DMS53 treated with DMSO at 0.1 percent for 48 hours (cell line): Measurements from ENCODE around the gene C1orf198.

ENCODE experiments used
- DNase-seq: peaks from one replicate; lab custom pipeline; 2025; ENCODE audit not compliant: unreplicated experiment; lab: John Stamatoyannopoulos, UW

Gene C1orf198, protein sequence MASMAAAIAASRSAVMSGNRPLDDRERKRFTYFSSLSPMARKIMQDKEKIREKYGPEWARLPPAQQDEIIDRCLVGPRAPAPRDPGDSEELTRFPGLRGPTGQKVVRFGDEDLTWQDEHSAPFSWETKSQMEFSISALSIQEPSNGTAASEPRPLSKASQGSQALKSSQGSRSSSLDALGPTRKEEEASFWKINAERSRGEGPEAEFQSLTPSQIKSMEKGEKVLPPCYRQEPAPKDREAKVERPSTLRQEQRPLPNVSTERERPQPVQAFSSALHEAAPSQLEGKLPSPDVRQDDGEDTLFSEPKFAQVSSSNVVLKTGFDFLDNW

DNA sequence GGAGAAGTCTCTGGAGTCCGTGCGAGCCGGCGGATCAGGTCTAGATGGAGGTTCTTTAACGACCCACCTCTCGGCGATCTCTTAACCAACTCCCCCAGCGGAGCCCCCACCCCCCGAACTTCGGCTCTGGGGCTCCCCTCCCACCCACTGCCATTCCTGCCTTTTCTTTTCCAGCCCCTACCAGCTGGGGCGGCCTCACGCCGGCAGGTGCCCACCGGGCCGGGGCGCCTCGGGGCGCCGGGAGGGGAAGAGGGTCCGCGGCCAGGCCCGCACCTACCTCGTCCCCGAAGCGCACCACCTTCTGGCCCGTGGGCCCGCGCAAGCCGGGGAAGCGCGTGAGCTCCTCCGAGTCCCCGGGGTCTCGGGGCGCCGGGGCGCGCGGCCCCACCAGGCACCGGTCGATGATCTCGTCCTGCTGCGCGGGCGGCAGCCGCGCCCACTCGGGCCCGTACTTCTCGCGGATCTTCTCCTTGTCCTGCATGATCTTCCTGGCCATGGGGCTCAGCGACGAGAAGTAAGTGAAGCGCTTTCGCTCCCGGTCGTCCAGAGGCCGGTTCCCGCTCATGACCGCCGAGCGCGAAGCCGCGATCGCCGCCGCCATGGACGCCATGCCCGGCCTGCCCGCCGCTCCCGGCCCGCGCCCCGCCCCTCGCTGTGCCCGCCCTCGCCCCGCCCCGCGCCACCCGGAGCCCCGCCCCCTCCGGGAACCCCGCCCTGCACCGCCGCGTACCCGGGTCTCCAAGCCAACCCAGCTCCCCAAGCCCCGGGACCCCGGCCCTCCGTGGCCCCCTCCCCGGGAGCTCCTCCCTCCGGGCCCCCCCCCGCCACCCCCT lies at the start of gene C1orf198:
TSS of gene C1orf198 (minus strand) at position 619 of the 833 bp plus-strand sequence. CDS start at position 610, 9 bp downstream.
- DNase-seq, result peak; percentile 20

DNA sequence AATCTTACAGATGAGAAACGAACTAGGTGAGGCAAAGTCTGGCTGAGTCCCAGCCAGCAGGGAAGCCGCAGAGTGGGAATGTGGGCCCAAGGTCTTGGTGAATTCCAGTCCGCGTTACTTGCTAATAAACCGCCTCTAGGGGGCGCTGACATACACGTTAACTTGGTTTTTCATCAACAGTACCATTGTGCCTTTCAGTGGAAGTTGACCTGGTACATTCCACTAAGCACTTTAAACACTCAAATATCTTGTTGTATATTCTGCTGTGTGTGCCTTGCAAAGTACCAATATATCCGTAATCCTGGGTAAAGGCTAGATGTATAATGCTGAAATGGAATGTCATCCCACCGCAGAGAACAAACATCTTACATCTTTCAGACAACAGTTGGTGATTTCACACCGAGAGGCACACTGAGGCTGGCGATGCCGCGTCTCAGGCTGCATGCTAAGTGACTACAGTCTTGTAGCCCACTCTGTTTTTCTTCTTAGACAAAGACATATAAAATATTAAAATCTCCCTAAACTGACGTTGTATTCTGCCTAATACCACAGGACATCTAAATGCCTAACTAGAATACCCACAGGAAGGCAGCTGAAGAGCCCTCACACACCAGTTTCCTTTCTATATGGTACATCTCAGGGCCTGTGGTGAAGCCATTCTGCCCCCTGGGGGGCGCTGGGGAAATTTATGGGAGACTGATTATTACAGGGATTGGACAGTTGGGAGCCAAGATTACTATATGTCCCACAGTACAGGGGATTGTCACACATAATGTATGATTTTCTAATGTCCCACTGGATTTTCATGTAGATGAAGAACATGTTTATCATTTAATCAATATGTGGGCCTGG lies 49.2 kb upstream of the C1orf198 start:
- peak; percentile 76 for DNase-seq

DNA sequence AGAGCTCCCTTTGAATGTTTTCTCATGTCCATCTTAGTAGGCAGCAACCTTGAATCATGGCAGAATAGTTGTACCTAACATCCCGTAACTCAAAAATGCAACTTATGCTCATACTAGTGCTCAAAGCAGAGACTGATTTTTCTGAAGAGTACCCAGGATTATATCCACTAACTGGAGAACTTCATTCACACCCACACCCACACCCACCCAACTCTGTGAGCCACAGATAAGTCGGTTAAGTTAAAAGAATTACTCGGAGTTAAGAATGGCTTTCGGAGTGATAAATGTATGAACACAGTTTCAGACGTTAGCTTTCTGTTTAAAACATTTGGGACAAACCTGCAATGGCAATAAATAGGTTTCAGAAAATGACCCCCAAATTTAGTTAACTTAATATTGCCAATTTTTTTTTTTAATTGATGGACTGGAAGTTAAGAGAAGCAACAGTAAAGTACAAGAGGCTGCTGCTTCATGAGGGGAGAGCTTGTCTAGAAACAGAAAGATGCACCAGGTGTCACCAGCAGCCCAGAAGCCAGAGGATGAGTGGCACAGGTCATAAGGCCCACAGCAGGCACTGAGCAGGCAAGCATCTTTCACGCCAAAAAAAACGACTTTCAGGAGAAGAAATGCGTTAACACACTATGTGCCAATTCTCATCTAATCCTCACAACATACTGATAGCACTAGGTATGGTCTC lies 48.4 kb upstream of the C1orf198 start:
- no peak for DNase-seq

DNA sequence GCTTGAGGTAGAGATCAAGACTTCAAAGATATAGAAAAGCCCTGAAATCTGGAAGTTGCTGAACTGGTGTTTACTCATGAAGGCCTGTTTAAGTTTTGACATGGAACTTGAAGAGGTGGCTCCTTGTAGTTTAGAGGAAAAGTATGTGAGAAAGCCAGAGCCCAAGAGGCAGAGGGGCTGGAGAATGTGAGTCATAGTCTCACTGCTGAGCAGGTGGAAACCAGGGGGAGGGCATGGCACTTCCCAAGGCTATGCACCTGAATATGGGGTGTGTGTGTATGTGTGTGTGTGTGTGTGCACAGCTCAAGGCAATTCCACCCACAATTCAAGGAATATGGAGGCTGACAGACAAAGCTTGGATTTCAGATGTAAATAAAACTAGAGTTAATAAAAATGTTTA lies 46.8 kb upstream of the C1orf198 start:
- DNase-seq, result no peak

DNA sequence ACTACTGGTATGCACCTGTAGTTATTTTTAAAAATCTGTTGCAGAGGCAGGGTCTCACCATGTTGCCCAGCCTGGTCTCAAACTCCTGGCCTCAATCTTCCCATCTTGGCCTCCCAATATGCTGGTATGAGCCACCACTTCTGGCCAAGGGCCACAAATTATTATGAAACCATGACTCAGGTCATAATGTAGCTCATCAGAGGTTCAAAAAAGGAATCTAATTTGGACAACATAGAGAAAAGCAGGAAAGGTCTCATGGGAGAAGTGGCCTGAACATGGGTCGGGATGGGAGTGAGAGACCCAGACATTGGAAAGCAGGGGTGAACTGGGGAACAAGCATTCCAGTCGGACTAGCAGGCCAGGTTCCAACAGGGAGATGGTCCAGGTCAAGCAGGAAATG lies 45.2 kb upstream of the C1orf198 start:
- no peak for DNase-seq

DNA sequence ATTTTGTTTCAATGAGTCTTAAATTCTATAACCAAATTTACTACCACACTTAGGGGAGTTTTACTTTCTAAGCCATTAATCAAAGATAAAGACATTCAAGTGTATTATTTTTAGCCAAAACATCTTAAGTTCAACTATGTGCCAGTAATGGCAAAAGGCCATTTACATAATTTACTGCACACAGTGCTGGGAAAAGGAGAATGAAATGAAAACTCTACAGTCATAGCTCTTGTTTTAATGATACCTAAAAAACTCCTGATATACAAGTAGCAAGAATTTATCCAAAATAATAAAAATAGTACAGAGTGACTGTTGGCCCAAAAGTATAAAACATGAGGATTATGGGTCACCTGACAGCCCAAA lies 42.4 kb upstream of the C1orf198 start:
- DNase-seq, result no peak

DNA sequence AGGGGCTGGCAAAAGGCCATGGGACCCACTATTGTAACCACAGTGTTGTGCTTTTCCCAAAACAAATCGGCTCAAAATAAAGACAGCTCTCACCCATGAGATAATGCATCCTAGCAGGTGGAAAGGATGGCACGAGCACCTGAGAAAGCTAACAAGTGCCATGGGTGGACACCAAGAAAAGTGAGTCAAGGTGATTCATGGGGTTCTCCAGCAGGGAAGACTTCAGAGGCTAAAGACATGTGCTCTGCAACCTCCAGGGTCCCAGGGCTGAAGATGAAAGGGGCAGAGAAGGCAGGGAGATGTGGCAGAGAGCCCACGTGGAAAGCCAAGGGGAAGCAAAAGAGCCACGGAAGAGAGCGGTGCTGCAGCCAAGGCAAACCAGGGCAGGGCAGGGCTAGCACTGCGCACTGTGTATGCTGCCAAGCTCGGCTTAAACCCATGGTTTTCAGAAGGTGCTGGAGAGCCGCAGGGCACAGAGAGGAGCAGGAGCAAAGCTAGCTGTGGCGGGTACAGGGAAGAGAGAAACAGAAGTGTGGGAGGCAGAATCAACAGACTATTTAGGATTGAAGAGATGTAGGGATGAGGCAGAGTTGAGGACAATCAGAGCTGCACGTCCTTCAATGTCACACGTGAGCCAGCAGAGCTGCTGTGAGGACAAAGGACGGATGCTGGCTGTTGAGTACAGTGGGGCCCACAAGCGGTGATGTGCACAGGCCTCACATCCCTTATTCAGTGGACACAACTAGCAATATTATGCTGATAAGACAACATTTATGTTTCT lies 41.8 kb upstream of the C1orf198 start:
- DNase-seq, result no peak

DNA sequence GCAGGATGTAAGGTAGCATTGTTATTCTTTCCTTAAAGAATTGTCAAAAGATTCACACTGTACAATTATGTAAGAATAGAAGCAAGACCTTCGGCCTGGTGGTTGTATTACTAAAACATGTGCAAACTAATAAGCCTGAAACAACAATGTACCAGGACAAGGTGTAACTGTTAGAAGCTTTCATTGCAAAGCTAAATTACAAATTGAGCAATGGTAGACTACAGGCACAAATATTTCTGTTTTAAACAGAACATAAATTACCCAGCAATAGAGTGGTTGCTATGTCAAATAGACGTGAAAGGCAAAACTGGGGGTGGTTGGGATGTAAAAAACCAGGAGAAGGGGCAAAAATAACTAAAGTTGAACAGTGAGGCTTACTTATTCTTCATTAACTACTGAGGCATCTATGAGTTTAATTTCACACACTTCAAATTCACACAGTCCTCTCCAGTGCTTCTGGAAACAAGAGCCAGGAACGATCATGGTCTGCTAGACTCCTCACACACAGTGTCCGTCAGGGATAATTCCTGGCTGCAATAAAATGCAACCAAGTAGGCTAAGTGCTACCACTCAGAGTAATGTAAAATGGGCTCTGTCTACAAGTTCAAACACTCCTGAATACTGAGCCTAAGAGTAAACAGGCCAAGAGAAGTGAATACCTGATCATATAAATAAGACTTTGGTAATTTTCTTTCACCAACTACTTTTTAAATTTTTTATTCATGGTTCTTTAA lies 39.3 kb upstream of the C1orf198 start:
- no peak for DNase-seq

DNA sequence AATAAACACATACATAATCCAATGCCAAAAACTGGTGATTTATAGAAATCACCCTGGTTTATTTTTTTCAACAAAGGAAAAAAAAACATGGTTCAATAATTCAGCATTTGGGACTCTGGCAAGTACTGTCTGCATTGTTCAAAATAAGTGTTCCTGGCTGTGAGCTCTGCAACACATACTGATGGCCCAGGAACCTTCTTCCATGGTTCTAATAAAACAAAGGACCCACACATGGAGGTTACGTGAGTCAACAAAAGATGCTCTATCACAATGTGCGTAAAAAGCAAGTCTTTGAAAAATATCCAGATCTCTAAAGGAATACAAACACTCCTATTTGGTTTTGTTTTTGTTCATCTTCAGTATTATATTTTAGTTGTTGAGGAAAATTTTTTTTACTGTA lies 37.9 kb upstream of the C1orf198 start:
- DNase-seq, result no peak

DNA sequence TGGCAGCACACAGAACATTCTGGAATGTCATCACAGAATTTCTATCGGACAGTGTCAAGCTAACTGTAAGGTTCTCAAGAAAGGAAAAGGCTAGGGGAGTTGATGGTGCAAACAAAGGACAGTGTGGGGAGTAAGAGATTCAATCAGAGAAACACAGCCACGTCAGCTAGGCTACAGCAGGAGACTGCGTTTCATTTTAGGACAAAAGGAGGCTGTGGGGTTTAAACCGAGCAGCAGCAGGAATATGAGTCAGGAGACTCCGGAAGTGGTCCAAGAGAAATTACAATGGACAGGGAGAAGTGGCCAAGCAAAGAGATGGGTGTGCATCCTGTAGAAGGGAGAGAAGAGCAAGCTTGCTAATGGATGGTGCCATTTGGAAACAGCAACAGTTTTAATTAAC lies 37.4 kb upstream of the C1orf198 start:
- no peak for DNase-seq

DNA sequence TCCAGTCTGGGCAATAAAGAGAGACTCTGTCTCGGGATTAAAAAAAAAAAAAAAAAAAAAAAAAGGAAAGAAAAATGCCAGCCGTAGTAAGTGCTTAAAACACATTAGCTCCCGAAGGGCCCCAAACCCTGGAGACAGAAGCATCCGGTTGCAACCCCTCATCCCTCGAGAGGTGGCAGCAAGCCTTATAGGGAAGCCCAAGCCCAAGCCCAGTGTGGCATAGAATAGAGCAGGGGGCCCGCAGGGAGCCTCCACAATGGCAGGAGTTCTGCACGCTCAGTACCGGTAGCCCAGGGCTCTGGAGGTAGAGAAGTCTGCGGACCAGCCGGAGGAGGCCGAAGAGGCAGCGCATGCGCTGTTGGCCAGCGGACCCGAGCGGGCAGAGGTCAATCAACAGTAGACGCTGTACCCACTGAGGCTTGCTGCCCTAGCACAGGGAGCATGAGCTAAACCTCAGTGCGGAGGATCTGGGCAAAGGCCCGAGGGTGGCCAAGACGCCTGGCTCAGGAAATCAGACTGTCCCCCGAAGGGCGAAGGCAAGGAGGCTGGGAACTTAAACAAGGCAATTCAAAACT lies 34.1 kb upstream of the C1orf198 start:
- no peak for DNase-seq

DNA sequence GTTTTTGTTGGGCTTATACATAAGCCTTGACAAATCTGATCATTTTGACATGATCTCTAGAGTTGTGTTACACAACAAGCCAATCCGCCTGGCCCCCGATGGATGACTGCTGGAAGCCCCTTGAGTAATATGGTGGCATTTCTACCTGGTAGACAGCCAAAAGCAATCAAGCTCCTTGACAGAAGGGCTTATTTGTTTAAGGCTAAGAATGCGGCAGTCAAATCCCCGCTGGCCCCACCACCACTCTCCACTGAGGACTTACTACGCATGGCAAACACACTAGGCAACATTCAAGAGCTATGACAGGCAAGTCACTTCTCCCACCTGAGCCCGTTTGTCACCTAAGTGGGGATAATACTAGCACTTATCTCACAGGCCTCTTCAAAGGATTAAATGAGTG lies 33.4 kb upstream of the C1orf198 start:
- DNase-seq, result no peak

DNA sequence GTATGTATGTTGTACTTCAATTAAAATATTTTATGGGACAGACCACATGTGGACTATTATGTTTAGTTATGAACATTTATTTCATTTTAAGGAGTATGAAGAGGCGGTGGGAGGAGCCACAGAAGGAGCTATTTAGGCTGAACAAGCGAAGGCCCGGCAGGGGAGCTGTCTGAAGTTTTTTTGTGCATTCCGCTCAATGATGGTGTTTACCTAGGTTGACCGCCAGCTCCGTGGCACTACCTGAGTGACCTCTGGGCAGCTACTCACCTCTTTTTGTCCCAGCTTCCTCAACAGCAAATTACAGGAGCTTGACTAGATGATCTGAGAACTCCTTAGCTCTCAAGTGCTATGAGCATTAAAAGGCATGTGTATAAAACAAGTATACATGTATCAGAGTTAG lies 32.7 kb upstream of the C1orf198 start:
- DNase-seq, result no peak

DNA sequence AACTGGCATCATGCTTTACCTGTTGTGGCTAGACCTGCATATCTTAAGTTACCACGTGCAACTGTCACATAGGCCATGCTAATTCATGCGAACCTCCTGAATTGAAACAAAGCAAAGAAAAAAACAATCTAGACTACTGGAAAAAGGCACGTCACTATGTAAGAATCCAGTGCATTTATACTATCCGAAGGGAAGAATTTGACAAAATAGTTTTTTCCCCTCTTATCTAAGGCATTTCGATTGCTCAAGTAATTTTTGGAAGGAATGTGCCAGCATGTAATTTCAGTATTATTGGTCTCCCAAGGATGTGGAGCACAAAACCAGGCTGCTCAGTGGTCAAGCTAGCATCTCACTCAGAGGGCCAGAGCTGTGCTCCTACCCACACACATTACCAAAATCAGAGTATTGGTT lies 31.5 kb upstream of the C1orf198 start:
- no peak for DNase-seq

DNA sequence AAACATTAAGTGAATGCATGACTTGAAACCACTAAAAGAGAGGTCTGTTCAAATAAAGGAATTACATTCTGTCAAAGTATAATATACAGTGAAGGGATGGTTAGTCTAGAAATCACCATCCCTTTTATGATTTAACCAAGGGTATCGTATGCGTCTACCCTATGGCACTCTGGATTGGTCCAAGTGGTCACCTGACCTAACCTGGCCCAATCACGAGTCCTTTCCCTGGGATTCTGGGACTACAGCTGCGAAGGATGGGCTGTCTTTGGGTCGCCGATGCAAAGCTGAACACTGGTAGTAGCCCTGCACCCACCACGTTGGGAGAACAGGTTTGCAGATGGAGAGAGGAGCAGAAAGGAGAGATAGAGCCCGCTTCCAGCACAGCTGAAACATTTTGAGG lies 30.4 kb upstream of the C1orf198 start:
- no peak for DNase-seq

DNA sequence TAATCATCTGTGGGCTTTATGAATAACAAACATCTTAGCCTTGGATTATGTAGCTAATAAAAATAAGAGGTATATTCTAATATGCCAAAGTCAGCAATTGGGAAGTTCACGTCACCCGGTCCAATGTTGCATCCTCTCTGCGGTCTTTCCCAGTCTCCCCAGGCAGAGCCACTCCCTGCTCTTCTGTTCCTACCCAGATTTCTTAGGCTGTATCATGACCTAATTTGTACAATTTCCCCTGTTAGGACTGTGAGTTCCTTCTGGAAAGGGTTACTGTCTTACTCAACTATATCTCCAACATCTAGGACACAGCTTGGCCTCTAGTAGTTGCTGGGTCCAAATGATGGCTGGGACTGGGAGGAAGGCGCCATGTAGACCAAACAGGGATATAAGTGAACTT lies 29.8 kb upstream of the C1orf198 start:
- DNase-seq, result no peak

DNA sequence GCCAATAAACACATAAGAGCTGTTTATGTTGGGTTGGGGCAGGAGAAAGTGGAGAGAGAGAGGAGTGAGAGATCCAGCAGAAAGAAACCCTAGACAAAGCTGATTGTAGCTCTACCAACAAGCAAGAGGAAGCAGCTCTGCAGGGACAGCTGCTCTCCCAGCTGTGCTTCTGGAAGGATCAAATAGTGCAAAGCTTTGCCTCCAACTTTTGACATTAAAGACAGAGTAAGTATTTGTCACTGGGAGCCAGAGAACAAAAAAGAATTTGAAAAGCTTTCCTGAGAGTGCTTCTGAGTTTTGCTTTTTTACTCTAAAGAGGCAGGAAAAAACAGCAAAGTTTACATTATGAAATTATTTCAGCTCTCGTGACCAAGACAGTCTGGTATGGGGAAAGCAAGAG lies 28.5 kb upstream of the C1orf198 start:
- no peak for DNase-seq

DNA sequence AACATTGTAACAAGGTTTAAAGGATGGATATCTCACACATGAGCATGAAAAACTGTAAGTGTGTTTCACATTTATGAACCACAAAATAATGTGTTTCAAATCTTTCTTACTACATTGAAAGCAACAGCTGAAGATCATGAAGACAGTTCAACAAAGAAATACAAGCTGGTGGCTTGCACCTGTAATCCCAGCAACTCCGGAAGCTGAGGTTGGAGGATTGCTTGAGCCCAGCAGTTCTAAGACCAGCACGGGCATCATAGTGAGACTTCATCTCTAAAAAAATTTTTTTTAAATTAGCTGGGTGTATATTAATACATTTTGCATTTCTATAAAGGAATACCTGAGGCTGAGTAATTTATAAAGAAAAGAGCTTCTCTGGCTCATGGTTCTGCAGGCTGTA lies 27.1 kb upstream of the C1orf198 start:
- DNase-seq, result no peak

DNA sequence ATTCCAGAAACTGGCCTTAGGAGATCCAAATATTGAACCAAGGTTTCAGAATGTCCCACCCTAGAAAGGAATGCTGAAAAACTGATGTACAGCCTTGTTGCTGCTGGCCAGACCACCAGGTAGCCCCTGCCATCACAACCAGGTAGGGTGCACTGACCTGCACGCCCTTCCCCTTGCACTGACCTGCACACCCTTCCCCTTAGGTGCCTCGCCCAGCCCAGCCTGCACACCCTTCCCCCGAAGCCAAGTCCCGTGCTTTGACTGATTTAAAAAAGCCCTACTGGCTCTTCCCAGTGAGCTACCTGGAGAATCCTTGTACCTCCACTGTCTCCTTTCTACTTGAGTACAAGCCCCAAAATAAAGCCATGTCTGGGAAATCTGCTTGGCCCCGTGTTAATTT lies 26.3 kb upstream of the C1orf198 start:
- DNase-seq, result no peak
